GM18505 (cell line): ENCODE measurements around the gene TOMM20.

Experiments
- ATAC-seq: cut with Tn5 transposase; IDR thresholded peaks from one replicate; pipeline ENCODE4 v1.9.1; 2021; ENCODE audit not compliant: unreplicated experiment
- POLR2A ChIP-seq: IDR thresholded peaks from 4 replicates; pipeline ENCODE4 v1.6.1; 2011; ENCODE audit warnings: borderline replicate concordance; ENCODE audit not compliant: insufficient read depth, insufficient read length; ENCODE audit errors: extremely low read depth

TOMM20 gene

DNA sequence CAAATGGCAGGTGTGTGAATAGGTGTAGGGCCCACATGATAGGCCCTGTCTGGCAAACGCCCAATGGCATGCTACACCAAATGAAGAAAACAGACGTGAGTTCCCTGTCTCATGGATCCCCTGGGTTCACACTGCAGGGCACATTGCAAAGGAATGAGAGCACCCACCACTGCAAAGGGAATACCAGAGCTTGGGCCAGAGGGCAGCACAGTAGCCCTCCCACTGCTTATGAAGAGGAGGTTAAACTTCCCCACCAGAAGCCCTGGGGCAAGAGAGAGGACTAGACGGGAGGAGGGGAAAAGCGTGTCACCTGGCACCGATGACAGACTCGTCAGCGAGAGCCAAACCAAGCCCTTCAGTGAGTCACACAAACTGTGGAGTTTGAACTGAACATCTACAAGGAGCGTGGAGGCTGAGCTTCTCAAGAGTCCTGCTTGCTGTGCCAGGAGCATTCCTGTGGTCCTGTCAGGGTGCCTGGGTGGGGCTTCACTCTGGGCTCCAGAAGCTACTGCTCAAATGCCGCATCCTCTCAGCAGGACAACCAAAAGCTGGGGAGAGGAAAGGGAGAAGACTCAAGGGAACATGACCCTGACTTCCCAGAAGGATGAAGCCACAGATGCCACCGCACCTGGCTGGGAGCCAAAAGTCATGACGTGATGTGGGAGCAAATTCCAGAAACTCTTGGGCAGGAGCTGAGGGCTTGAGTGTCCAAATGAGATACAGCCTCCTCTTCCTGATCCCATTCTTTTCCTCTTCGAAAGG is 61.1 kb downstream of the TOMM20 start:
- no peak for ATAC-seq
- TF ChIP-seq POLR2A: no peak

DNA sequence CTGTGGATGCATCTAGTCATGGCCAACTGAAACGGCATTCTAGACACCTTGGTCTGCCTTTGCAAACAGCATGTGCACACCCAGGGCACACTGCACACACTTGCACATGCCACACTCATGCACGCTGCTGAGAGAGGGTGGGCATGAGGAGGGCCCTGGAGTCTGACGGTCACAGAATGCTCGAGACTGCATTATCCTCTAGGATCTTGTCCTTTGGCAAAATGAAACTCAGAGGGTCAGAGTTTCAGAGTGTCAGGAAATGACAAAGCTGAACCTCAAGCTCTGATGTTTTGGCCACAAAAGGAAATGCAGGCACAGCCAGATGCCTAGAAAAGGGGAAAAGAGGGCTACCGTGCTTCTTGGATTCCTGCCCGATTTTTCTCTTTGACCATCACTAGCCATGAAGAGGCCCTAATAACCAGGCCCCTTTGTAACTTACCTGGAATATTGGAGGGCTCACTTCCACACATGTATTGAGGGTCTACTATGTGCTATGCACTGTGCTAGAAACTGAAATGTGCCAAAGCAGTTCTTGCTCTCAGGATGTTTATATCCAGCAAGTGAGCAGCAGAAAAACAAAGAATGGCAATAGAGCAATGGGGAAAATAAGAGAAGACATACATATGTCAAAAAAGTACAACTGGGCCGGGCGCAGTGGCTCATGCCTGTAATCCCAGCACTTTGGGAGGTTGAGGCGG is 65.4 kb downstream of the TOMM20 start:
- no peak for ATAC-seq

DNA sequence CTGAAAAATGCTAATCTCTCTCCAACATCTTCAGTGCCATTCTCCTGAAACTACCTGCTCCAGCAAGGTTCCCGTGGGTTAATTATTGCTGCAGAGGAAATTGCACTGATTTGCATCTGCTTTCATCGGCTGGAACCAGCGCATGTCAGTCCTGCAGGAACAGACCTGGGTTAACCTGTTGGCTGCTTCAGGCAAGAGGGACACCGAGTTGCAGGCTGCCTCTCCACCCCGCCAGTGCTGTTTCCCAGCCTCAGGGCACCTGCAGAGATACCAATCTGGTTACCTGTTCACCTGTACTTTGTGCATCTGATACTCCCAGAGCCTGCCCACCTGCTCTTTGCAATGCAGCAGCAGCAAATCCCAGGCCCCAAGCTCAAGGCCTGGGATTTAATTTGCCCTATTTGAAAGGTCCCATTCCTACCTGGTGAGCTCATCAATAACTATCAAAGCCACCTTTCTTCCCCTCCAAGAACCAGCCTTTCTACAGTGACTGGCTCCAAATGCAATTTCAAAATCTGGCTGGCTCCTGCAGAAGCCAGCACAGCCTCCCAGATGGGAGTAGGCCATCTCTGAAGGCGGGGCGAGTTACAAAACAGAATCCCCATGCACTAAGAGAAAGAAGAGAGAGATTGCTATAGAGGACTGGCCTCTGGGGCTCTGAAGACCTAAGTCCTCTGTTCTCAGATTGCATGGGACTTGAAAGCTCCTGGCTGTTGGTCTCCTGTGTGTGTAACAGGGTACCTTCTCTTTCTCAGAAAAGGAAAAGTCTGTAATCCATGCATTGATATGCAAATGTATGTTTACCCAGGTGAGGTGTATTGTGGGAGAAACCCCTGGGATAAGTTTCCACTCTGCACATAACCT is 67.8 kb downstream of the TOMM20 start:
- no peak for TF ChIP-seq POLR2A
- no peak for ATAC-seq

More for the DNA sequence above, 65.4 kb downstream of the TOMM20 start:
- no peak for TF ChIP-seq POLR2A
